ES-I3 (cell line): ENCODE results near the gene SATL1.
"Not testable (repeated sequence)": the region's sequence is repeated elsewhere in the genome, so short reads cannot be mapped to it uniquely, and the experiment has no call there.

Experiments used
- H3K36me3 ChIP-seq: 2 replicates; pipeline ENCODE4 v1.6.1; 2013; ENCODE audit warnings: mild to moderate bottlenecking, low read length, control low read depth, moderate library complexity; ENCODE audit not compliant: insufficient read depth
- H3K4me1 ChIP-seq: 2 replicates; pipeline ENCODE4 v1.6.1; 2013; ENCODE audit warnings: mild to moderate bottlenecking, control low read depth, low read length; ENCODE audit not compliant: insufficient read depth
- H3K9ac ChIP-seq: 2 replicates; pipeline ENCODE4 v1.6.1; 2013; ENCODE audit warnings: low read depth, mild to moderate bottlenecking, low read length, moderate library complexity
- H3K9me3 ChIP-seq: 2 replicates; pipeline ENCODE4 v1.6.1; 2013; ENCODE audit warnings: mild to moderate bottlenecking, low read length, moderate library complexity; ENCODE audit not compliant: control insufficient read depth, insufficient read depth

The SATL1 gene

DNA sequence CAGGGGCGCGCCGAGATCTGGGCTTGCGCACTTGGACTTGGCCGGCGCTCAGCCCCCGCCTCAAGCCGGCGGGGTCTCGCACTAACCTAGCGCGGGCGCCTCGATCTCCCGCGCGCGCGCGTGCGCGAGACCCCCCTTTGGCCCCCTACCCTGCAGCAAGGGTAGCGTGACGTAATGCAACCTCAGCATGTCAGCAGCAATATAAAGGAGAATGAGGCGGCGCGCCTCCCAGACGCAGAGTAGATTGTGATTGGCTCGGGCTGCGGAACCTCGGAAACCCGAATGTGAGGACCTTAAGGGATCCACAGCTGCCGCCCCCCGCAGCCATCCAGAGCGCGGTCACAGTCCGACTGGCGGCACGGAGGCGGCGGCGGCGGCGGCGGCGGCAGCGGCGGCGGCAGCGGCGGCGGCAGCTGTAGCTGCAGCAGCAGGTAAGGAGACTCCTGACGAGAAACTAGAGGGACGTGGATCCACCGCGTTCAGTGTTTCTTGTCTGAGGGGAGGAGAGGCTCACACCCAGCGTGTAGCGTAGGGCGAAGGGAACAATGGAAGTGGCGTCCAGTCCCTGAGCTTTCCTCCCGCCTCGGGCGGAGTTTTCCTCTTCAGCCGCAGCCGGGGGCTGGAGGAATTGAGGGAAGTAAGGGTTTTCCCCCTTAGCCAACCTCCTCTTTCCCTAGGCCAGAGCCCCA is at the start of gene SATL1, which contains the start of gene ZNF711:
Gene SATL1 (minus strand): TSS at position 19 of the 689 bp plus-strand sequence. CDS start 134,811 bp downstream, outside the sequence.
Gene ZNF711 (plus strand): TSS at position 231 of the 689 bp plus-strand sequence. CDS start 3,582 bp downstream, outside the sequence.
- H3K4me1 ChIP-seq = no peaks in the 10 kb centered on the region
- H3K36me3 ChIP-seq = no peaks in the 10 kb centered on the region
- H3K9ac ChIP-seq = peak within 1 kb of the TSS; percentile 87
- no peaks in the 10 kb centered on the region for H3K9me3 ChIP-seq

DNA sequence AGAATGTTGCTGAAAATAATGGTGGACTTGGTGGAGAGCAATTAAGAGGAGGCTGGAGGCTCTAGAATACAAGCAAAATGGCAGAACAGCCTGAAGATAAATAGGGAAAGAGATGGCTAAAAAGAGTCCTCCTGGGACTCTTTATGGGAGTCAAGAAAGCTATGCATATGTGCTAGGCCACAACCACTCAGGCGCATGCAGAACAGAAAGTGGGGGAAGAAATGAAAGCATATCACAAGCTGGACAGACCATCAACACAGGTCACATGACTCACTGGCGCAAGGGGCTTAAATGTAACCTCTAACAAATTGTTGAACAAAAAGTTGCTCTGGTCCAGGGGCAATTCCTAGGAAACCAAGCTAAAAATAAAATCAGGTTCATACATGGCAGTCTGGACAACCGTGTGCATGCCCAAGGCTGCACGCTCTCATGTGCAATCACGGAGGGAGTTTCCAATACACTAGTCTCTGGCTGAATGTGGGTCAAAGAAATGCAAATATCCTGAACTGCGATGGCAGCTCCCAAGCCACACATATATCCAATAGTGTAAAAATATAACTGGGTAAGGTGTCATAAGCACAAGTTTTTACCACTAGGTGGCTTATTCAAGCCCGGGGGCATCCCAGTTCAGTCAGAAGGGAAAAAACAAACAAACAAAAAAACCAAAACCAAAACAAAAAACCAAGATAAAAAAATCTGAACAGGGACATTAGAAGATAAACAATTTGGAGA is 45.6 kb upstream of the SATL1 start:
- H3K4me1 ChIP-seq = no peaks in the 10 kb centered on the region
- H3K36me3 ChIP-seq = no peaks in the 10 kb centered on the region
- H3K9ac ChIP-seq = no peak overlapping the region
- no peaks in the 10 kb centered on the region for H3K9me3 ChIP-seq

GRCh38 chrX:85285286-85285685 is 41.7 kb upstream of the SATL1 start:
- not testable (repeated sequence) for H3K4me1 ChIP-seq, H3K9ac ChIP-seq, H3K36me3 ChIP-seq, H3K9me3 ChIP-seq

DNA sequence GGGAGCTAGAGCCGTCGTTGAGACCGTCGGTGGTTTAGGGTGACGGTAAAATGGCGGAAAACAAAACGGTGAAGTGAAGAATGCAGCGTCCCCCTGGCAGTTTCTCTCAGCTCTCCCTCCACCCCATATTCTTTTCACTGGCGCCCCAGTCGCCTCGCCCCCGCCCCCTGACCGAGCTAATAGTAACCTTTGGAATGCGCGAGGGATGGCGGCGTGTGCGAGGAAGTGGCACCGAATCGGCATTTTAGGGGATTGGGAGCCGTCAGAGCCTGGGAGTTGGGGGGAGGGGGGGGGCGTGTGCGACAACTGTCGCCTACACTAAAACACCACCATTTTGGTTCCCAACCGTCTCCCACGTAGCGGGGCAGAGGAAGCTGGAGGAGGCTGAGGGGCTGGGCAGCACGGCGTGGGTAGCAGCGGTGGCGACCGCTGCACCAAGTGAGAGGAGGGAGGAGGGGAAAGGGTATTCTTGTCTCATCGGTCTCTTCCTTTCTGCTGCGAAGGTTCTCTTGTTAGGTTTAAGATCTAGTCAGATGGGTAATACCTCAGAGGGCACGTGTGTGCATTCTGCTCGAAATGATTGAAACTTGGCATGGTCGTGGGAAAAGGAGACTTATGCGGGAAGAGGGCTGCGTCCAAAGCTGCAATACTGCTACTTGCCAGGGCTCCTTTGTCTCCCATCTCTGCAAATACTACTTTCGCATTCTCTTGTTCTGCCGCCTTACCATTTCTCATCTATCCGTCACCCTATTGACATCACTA is 1.1 kb upstream of the SATL1 start:
- H3K36me3 ChIP-seq = no peaks in the 10 kb centered on the region
- peak overlapping the region; percentile 87 for H3K9ac ChIP-seq
- H3K4me1 ChIP-seq = no peaks in the 10 kb centered on the region

GRCh38 chrX:85243155-85243554 is 424 bp downstream of the SATL1 start:
- Histone ChIP-seq H3K4me1 (no peaks in the 10 kb centered on the region), H3K9me3 (no peaks in the 10 kb centered on the region), H3K36me3 (no peaks in the 10 kb centered on the region), H3K9ac (peak overlapping the region; percentile 87)

More for the DNA sequence above, 1.1 kb upstream of the SATL1 start:
- H3K9me3 ChIP-seq = no peaks in the 10 kb centered on the region

- no peaks in the 10 kb centered on the region for H3K4me1 ChIP-seq
- no peaks in the 10 kb centered on the region for H3K36me3 ChIP-seq
- H3K9me3 ChIP-seq = no peaks in the 10 kb centered on the region
- no peak overlapping the region for H3K9ac ChIP-seq
These were observed 20.2 kb downstream of the SATL1 start for GRCh38 chrX:85223359-85223758.

DNA sequence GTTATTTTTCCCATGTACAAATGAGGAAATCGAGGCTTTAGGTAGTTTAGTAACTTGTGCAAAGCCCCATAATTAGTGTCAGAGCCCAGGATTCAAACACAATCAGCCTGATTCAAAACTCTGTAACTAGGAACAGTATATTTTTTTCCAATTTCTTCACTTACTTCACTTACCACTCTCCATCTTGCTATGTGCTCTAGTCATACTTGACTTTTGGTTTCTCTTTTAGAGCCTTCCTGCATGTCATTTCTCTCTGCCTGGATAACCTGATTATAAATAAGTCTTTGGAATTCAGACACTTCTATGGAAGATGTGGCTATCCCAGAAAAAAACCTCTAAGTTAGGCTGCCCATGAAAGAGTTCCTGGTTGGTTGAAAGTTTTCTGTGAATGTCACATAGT is 22.2 kb downstream of the SATL1 start:
- H3K36me3 ChIP-seq = no peaks in the 10 kb centered on the region
- no peaks in the 10 kb centered on the region for H3K9me3 ChIP-seq
- H3K9ac ChIP-seq = no peak overlapping the region

DNA sequence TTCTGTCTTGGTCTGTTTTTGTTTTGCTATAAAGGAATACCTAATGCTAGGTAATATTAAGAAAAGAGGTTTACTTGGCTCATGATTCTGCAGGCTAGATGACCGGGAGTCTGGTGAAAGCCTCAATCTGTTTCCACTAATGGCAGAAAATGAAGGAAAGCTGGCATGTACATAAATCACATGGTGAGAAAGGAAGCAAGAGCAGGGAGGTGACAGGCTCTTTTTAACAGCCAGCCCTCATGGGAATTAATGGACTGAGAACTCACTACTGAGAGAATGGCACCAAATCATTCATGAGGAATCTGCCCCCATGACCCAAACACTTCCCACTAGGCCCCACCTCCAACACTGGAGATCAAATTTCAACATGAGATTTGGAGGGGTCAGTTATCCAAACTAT is 27.6 kb downstream of the SATL1 start:
- H3K9me3 ChIP-seq = no peaks in the 10 kb centered on the region
- no peak overlapping the region for H3K9ac ChIP-seq
- no peaks in the 10 kb centered on the region for H3K36me3 ChIP-seq

More for the DNA sequence above, 22.2 kb downstream of the SATL1 start:
- H3K4me1 ChIP-seq = no peaks in the 10 kb centered on the region

GRCh38 chrX:85213792-85214530 is 29.6 kb downstream of the SATL1 start:
- Histone ChIP-seq H3K4me1 (no peaks in the 10 kb centered on the region), H3K36me3 (no peaks in the 10 kb centered on the region), H3K9ac (no peak overlapping the region), H3K9me3 (no peaks in the 10 kb centered on the region)

More for the DNA sequence above, 27.6 kb downstream of the SATL1 start:
- H3K4me1 ChIP-seq = no peaks in the 10 kb centered on the region

GRCh38 chrX:85203461-85203970 is 40.1 kb downstream of the SATL1 start:
- Histone ChIP-seq H3K36me3 (no peaks in the 10 kb centered on the region), H3K4me1 (no peaks in the 10 kb centered on the region), H3K9ac (no peak overlapping the region), H3K9me3 (no peaks in the 10 kb centered on the region)

- H3K36me3 ChIP-seq = no peaks in the 10 kb centered on the region
- no peak overlapping the region for H3K9ac ChIP-seq
- no peaks in the 10 kb centered on the region for H3K4me1 ChIP-seq
- H3K9me3 ChIP-seq = no peaks in the 10 kb centered on the region
These were observed 47.3 kb downstream of the SATL1 start for GRCh38 chrX:85196319-85196718.

DNA sequence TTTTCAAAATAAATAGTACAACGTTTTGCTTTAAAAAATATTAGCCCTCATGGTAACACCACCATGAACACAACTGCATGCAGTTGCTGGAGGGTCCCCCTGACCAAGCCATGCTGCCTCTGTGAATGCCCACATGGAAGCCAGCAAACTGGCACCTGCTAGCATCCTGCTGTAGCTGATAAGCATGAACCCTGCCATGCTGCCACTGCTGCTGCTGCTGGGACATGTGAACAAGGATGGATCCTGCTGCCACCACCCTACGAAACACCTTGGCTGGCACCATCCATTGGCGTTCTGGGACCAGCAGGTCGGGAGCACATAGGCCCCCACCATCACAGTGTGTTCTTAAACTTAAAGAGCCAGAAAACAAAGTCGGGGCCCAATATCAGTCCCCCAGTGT is 83.9 kb downstream of the SATL1 start:
- H3K4me1 ChIP-seq = no peaks in the 10 kb centered on the region
- H3K36me3 ChIP-seq = no peaks in the 10 kb centered on the region
- H3K9ac ChIP-seq = no peak overlapping the region
- H3K9me3 ChIP-seq = no peaks in the 10 kb centered on the region

DNA sequence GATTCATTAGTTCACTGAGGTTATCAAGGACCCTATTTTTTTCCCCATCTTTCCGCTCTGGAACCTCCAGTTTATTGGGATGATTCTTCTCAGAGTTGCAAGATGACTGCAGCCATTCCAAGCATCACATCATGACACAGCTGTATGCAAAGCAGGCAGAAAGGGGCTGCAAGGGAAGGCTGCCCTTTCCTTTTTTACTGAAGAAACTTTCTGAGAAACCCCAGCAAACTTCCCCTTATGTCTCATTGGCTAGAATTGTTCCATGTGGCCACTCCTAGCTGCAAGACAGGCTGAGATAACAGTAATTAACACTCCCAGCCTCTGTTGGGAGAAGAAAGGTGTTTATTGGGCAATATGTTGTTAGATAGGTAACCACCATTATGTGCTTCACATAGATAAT is 102.6 kb downstream of the SATL1 start:
- Histone ChIP-seq H3K9ac (no peak overlapping the region), H3K36me3 (no peaks in the 10 kb centered on the region)

GRCh38 chrX:85139422-85139821 is 104.2 kb downstream of the SATL1 start:
- H3K36me3 ChIP-seq = no peaks in the 10 kb centered on the region
- H3K9me3 ChIP-seq = no peaks in the 10 kb centered on the region
- no peak overlapping the region for H3K9ac ChIP-seq
- no peaks in the 10 kb centered on the region for H3K4me1 ChIP-seq

More for the DNA sequence above, 102.6 kb downstream of the SATL1 start:
- Histone ChIP-seq H3K9me3 (0 out of 2 replicates have a peak, but pooled peaks cover 3% of the 10 kb centered on the region), H3K4me1 (no peaks in the 10 kb centered on the region)
